Esophagus muscularis mucosa (tissue), 4 donors: ENCODE results near the gene MPL. TPM values are rescaled to one million over a fixed set of nuclear protein-coding genes. Genes with fewer than 3 reads are reported as not detected.

ENCODE experiments used
- DNase-seq: peaks from one replicate; pipeline ENCODE4 v3.0.0-alpha.2; 2017; ENCODE audit errors: extremely low spot score
- H3K27ac ChIP-seq, 4 donors: fragments of 200-600 bp; sonication (generic); replicated peaks in 1 of 4; 1 replicate in 3 of 4; 2 replicates in 1 of 4; pipeline ENCODE4 v1.5.1; 2016 to 2019; ENCODE audit warnings: mild to moderate bottlenecking in 1 of 4
- H3K27me3 ChIP-seq, 4 donors: fragments of 200-600 bp; sonication (generic); one replicate each; pipeline versions ENCODE4 v1.5.1 to v1.6.0; 2016 to 2019
- H3K36me3 ChIP-seq, 4 donors: fragments of 200-600 bp; sonication (generic); one replicate each; pipeline ENCODE4 v1.5.1; 2016 to 2019
- H3K4me1 ChIP-seq, 4 donors: fragments of 200-600 bp; sonication (generic); one replicate each; pipeline ENCODE4 v1.5.1; 2016 to 2019
- H3K4me3 ChIP-seq, 4 donors: fragments of 200-600 bp; sonication (generic); 1 replicate in 2 of 4; 2 replicates in 2 of 4; pipeline ENCODE4 v1.5.1; 2016 to 2019; ENCODE audit warnings: mild to moderate bottlenecking in 4 of 4, moderate library complexity in 1 of 4
- H3K9me3 ChIP-seq, 4 donors: fragments of 200-600 bp; sonication (generic); 1 replicate in 3 of 4; 2 replicates in 1 of 4; pipeline ENCODE4 v1.5.1; 2016 to 2019
- EP300 ChIP-seq: sonication (generic); formaldehyde crosslinking; IDR thresholded peaks from one replicate; pipeline ENCODE4 v1.6.1; 2017; ENCODE audit warnings: antibody characterized with exemption
- POLR2A ChIP-seq: fragments of 450-650 bp; IDR thresholded peaks from one replicate; pipeline ENCODE4 v1.6.1; 2017; ENCODE audit warnings: antibody characterized with exemption, moderate library complexity, mild to moderate bottlenecking, low read depth
- POLR2AphosphoS5 ChIP-seq, 2 donors: sonication (generic); formaldehyde crosslinking; IDR thresholded peaks; one replicate each; pipeline ENCODE4 v1.6.1; 2017; ENCODE audit warnings: antibody characterized with exemption in 2 of 2
- WGBS: methylation state at CpG from one replicate; pipeline ENCODE4 v1.1.5; 2018; 5-methylcytosine and 5-hydroxymethylcytosine counted together
- intact Hi-C: fragments of 100-400 bp; cut with DNase I; formaldehyde crosslinking; loops from one replicate; pipeline ENCODE4 v1.15.1; 2023
- total RNA-seq, 4 donors: library from RNA; depleted of rRNA; stranded (reverse); fragments of >200 nt; gene quantifications; one replicate each; pipeline versions ENCODE4 v1.1.0 to v1.2.1, GENCODE V29; 2016
- TF ChIP-seq, protein P1 (sequence below), 3 experiments: fragments of 200-600 bp in 2 of 3; fragments of 450-650 bp in 1 of 3; sonication (generic) in 2 of 3; IDR thresholded peaks; one replicate each; pipeline ENCODE4 v1.5.1; 2017 to 2019; ENCODE audit warnings: antibody characterized with exemption in 3 of 3, mild to moderate bottlenecking in 2 of 3, moderate library complexity in 1 of 3

MPL gene
- total RNA-seq, 4 donors from 2014 or later = 0.13 to 0.63 TPM; not detected in 2

DNA sequence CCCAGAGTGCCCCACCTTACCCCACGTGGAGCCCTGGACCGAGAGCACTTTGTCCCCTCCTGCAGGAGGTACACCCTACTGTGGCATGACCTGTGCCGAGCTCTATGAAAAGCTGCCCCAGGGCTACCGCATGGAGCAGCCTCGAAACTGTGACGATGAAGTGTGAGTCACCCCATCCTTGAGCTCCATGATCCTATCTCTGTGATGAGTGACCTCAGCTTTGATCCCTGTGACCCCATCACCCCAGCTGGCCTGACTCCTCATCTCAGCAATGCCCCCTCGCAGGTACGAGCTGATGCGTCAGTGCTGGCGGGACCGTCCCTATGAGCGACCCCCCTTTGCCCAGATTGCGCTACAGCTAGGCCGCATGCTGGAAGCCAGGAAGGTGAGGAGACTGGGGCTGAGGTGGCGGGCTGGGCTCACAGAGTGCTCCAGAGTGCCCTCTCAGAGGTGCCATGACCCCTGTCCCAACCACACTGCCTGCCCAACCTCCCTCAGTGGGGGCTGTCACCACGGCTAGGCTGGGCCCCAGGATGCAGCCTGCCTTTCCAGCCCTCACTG lies 16.2 kb upstream of the MPL start:
- peaks cover 0 to 67% (median 7%) of the 10 kb centered on the region in 4 donors for H3K36me3 ChIP-seq
- no peak overlapping the region for H3K4me3 ChIP-seq
- no peaks in the 10 kb centered on the region for H3K4me1 ChIP-seq
- no peak for TF ChIP-seq POLR2A
- TF ChIP-seq, protein P1, sequence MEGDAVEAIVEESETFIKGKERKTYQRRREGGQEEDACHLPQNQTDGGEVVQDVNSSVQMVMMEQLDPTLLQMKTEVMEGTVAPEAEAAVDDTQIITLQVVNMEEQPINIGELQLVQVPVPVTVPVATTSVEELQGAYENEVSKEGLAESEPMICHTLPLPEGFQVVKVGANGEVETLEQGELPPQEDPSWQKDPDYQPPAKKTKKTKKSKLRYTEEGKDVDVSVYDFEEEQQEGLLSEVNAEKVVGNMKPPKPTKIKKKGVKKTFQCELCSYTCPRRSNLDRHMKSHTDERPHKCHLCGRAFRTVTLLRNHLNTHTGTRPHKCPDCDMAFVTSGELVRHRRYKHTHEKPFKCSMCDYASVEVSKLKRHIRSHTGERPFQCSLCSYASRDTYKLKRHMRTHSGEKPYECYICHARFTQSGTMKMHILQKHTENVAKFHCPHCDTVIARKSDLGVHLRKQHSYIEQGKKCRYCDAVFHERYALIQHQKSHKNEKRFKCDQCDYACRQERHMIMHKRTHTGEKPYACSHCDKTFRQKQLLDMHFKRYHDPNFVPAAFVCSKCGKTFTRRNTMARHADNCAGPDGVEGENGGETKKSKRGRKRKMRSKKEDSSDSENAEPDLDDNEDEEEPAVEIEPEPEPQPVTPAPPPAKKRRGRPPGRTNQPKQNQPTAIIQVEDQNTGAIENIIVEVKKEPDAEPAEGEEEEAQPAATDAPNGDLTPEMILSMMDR (IDR thresholded peaks at IDR 0.05) = no peak
- TF ChIP-seq EP300 = no peak
- no peak for TF ChIP-seq POLR2AphosphoS5 (IDR thresholded peaks at IDR 0.05)
- intact Hi-C loops = no loop called here
- no peak overlapping the region for H3K27ac ChIP-seq
- H3K27me3 ChIP-seq = no peaks in the 10 kb centered on the region
- DNase-seq = no peak
- 86% methylated on average over 4 of the region's 16 CpGs for WGBS
- H3K9me3 ChIP-seq = peaks cover 0 to 8% (median 3%) of the 10 kb centered on the region in 4 donors

DNA sequence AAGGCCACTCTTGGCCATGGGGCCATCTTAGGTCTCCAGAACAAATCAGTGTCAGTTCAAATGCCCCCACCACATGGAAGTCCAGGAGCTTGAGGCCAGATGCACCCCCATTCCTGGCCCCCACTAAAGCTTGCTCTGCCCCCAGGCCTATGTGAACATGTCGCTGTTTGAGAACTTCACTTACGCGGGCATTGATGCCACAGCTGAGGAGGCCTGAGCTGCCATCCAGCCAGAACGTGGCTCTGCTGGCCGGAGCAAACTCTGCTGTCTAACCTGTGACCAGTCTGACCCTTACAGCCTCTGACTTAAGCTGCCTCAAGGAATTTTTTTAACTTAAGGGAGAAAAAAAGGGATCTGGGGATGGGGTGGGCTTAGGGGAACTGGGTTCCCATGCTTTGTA lies 15.1 kb upstream of the MPL start:
- Histone ChIP-seq H3K4me1 (no peaks in the 10 kb centered on the region), H3K9me3 (peaks cover 0 to 10% (median 3%) of the 10 kb centered on the region in 4 donors), H3K27me3 (no peaks in the 10 kb centered on the region), H3K4me3 (no peak overlapping the region), H3K36me3 (peaks cover 0 to 62% (median 7%) of the 10 kb centered on the region in 4 donors), H3K27ac (no peak overlapping the region)
- TF ChIP-seq, protein P1 (IDR thresholded peaks at IDR 0.05) = no peak
- no peak for TF ChIP-seq POLR2AphosphoS5 (IDR thresholded peaks at IDR 0.05)
- no peak for TF ChIP-seq EP300
- TF ChIP-seq POLR2A = no peak
- DNase-seq = no peak
- 93% methylated on average over 2 of the region's 5 CpGs for WGBS
- intact Hi-C loops = no loop called here

DNA sequence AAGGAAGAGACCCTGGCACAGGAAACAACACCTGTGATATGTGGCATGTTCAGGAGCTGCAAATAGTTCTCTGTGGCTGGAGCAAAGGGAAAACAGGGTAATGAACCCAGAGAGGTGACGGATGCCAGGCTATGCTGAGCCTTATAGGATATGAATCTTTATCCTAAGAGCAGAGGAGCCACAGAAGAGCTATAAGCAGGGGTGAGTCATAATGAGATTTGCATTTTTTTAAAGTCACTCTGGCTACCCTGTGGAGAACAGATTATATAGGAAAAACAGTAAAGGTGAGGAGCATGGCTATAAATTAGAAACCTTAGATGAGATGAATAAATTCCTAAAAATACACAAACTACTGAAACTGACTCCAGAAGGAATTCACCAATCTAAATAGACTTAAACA lies 12.8 kb upstream of the MPL start:
- TF ChIP-seq POLR2A = no peak
- no peak for TF ChIP-seq EP300
- TF ChIP-seq, protein P1 (IDR thresholded peaks at IDR 0.05) = no peak
- no peak for TF ChIP-seq POLR2AphosphoS5 (IDR thresholded peaks at IDR 0.05)
- 87% methylated on average over 1 of the region's 1 CpG for WGBS
- Histone ChIP-seq H3K4me1 (peaks cover 0 to 4% (median under 1%) of the 10 kb centered on the region in 4 donors), H3K27ac (no peak overlapping the region), H3K36me3 (peaks cover 0 to 47% (median 4%) of the 10 kb centered on the region in 4 donors), H3K4me3 (no peak overlapping the region), H3K27me3 (no peaks in the 10 kb centered on the region), H3K9me3 (peaks cover 0 to 20% (median 3%) of the 10 kb centered on the region in 4 donors)
- intact Hi-C loops = no loop called here
- no peak for DNase-seq

DNA sequence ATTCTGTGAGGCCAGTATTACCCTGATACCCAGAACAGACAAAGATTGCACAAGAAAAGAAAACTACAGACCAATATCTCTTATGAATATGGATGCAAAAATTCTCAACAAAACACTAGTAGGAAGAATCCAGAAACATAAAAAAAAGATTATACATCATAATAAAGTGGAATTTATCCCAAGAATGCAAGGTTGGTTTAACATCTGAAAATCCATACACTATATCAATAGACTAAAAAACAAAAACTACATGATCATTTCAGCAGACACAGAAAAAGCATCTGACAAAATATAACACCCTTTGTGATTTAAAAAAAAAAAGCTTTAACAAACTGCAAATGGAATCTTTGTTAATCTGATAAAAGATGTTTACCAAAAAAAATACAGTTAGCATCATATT lies 12.2 kb upstream of the MPL start:
- no peak for DNase-seq
- Histone ChIP-seq H3K4me3 (no peak overlapping the region), H3K27me3 (no peaks in the 10 kb centered on the region), H3K36me3 (peaks cover 0 to 42% (median 4%) of the 10 kb centered on the region in 4 donors), H3K27ac (no peak overlapping the region), H3K9me3 (peaks cover 0 to 20% (median 3%) of the 10 kb centered on the region in 4 donors), H3K4me1 (peaks cover 0 to 10% (median 6%) of the 10 kb centered on the region in 4 donors)
- no peak for TF ChIP-seq POLR2A
- TF ChIP-seq, protein P1 (IDR thresholded peaks at IDR 0.05) = no peak
- TF ChIP-seq EP300 = no peak
- no peak for TF ChIP-seq POLR2AphosphoS5 (IDR thresholded peaks at IDR 0.05)
- intact Hi-C loops = no loop called here
